ENCODE data around the gene PIGR.

GRCh38 chr1:206965781-206966180, 19.5 kb upstream of the PIGR start:
- TF ChIP-seq CTCF (IDR thresholded peaks at IDR 0.05; ENCODE audit: low read depth, low read length) (no peak), EZH2phosphoT487 (IDR thresholded peaks at IDR 0.05; ENCODE audit: low read depth) (no peak)
